Activated CD4-positive, CD25-positive, alpha-beta regulatory T cell (primary cell): Measurements from ENCODE around the gene ALOXE3.

ENCODE experiments used
- DNase-seq, 4 experiments: peaks; one replicate each; lab custom pipeline; 2025; lab: John Stamatoyannopoulos, UW

The ALOXE3 gene

GRCh38 chr17:8142158-8142886 is 24.0 kb upstream of the ALOXE3 start:
- DNase-seq, result no peak

- no peak for DNase-seq
Observed at GRCh38 chr17:8141741-8142140, 23.4 kb upstream of the ALOXE3 start.

DNA sequence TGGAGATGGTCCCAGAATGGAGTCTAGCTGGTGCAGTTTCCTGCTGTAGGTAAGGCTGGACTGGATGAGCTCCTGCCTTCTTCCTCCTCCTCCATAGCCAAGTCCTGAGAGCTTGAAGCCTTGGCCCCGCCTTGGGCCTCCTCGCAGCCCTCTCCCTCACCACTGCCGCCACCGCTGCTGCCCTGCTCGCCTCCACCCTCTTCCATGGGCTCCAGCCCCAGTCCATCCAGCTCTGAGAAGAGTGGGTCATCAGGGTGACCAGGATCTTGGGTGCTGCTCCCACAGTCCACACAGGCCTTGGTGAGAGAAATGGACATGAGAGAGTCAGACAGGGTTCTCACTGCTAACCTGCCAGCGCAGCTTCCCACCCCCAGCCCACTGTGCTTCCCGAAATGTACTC is 22.7 kb upstream of the ALOXE3 start:
- no peak for DNase-seq

GRCh38 chr17:8140065-8141029 is 22.0 kb upstream of the ALOXE3 start:
- DNase-seq, result no peak

- peak; percentile 93 to 95 (median 94) for DNase-seq
Observed at GRCh38 chr17:8138672-8139371, 20.5 kb upstream of the ALOXE3 start.

GRCh38 chr17:8138374-8138671 is 20.0 kb upstream of the ALOXE3 start:
- DNase-seq, result no peak

- DNase-seq, result no peak
Observed at GRCh38 chr17:8137645-8138373, 19.5 kb upstream of the ALOXE3 start.

- DNase-seq, result no peak
Observed at GRCh38 chr17:8133941-8134340, 15.6 kb upstream of the ALOXE3 start.

DNA sequence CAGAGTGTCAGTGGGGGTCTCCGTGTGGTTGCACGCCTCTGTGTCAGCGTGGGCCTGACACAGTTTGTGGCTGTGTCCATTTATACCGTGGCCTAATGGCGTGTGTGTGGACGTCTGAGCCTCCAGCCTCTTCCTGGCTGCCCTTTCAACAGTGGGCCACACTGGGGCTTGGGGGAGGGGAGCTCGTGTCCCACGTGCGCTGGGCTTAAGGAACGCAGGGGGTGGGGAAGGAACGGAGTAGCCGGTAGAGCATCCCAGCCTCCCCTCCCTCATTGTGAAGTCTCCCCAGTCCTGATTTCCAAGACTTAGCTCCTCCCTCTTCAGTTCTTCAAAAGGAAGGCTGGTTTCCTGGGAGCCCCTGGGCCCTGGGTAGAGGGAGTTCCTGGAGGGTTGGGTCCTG is 15.1 kb upstream of the ALOXE3 start:
- DNase-seq, result no peak

DNA sequence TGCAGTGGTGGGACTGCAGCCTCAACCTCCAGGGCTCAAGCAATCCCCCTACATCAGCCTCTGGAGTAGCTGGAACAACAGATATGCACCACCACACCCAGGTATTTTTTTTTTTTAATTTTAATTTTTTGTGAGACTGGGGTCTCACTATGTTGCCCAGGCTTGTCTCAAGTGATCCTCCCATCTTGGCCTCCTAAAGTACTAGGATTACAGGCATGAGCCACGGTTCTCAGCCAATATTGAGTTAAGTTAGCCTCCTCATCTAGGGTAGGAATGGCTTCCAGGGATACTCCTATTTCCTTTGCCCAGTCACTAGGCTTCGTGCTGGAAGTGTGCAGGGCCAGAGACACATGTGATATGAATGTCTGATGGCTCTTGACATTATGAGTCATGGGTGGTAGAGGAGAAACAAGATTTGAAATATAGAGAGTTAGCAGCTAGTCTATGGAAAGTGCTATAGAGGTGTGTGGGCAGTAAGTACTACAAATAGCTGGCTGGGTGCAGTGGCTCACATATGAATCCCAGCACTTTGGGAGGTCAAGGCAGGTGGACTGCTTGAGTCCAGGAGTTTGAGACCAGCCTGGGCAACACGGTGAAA is 13.6 kb upstream of the ALOXE3 start:
- DNase-seq, result no peak

DNA sequence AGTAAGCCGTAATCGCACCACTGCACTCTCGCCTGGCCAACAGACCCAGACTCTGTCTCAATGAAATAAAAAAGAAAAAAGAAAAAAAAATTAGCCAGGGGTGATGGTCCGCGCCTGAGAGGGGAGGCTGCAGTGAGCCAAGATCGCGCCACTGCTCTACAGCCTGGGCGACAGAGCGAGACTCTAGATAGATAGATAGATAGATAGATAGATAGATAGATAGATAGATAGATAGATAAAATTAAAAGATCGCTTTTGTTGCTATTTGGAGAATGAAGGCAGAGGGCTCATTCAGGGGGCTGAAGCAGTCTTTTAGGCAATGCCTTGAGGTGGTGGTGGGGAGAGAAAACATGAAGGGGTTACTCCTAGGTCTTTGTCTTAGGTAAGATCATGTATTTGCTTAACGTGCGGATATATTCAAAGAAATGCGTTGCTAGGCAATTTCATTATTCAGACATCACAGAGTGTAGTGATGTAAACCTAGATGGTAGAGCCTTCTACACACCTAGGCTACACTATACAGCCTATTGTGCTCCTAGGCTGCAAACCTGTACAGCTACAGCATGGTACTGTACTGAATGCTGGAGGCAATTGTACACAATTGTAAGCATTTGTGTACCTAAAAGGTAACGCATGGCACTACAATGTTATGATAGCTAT is 9.9 kb upstream of the ALOXE3 start:
- DNase-seq, result no peak

DNA sequence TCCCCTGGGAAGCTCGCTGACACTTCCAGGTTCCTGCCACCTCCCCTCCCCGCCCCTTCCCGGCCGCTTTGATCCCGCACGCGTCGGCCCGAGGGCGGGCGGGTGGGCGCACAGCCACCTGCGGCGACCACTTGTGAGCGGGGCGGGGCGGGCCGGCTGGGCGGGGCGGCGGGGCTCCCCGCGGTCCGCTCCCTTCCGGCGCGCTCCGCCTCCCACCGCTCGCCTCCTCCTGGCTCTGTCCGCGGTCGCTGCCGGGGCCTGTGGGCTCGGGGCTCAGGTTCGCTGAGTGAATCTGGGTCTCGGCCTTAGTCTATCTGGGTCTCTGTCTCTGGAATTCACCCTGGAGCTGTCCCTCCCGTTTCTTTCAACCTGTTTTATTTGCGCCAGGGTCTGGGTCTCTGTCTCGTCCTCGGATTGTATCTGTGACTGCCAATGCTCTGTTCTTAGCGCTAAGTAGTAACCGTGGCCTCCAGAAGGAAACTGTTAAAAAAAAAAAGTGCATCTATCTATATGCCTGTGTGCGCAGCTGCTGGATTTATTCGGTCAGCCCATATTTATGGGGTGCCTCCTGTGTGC is 8.3 kb upstream of the ALOXE3 start:
- peak in 1 of 4 experiments; percentile 22 for DNase-seq

GRCh38 chr17:8125947-8126490 is 7.7 kb upstream of the ALOXE3 start:
- DNase-seq, result no peak

DNA sequence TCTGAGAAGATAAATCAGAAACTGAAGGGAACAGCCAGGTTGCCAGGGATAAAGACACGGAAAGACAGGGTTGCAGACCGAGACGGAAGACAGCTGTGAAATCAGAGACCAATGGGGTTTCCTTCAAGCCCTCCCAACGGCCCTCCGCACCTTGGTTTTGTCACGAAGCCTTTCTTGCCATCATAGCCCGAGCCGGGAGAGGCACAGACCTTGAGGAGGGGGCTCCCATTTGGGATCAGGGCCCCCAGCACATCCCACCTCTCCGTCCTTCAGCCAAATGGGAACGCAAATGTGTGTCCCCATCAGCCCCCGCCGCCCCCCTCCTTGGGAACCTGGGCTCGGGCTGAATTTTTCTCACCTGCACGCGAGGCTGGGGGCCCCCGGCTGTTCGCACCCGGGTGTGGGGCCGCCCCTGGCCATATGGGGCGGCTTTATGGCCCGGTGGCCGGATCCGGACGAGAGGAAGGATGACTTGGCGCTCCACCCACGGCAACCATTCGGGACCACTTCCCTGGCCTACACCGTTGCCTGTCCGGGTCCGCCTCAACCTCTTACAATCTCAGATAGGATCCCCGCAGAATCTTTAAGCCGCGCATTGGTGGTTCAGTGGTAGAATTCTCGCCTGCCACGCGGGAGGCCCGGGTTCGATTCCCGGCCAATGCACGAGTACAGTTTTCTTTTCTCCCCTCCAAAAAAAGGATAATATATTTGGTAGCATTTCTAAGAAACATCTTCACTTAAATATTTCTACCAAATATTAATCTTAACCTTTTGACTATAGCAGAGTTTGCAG is 7.0 kb upstream of the ALOXE3 start:
- DNase-seq, result peak; percentile 55 to 92 (median 80)

DNA sequence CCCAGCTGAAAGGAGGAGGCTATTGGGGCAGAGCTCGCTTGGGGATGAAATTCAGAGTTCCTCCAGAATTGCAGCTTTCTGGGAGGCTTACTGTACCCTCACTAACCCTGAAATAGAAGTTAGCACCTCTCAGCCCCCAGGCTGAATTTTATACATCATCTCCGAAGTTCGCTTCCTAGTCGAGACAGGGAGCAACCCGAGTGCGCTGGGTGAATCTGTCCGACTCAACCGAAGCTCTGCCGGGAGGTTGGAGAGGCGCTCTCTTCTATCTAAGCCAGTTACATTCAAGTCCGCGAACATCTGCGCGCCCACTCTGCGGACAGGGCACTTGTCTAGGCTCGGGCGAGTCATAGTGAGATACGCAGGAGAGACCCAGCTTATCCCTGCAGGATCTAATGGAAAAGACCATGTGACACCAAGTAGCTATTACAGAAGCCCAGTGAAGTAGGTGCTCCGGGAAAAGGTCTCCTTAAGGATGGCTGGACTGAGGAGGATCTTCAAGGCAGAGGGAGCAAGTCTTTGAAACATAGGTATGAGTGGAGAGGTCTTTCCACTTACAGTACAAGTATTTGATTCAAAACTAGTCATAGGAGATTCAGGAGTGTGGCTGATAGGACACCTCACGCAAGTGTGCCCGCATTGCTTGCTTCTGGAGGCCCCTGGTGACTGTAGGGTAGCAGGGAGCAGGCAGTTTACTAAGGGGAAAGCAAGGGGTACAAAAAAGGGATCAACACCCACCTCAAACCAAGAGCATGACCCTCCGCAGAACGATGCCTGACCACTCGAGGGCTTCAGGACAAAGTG is 6.2 kb upstream of the ALOXE3 start:
- DNase-seq, result no peak

DNA sequence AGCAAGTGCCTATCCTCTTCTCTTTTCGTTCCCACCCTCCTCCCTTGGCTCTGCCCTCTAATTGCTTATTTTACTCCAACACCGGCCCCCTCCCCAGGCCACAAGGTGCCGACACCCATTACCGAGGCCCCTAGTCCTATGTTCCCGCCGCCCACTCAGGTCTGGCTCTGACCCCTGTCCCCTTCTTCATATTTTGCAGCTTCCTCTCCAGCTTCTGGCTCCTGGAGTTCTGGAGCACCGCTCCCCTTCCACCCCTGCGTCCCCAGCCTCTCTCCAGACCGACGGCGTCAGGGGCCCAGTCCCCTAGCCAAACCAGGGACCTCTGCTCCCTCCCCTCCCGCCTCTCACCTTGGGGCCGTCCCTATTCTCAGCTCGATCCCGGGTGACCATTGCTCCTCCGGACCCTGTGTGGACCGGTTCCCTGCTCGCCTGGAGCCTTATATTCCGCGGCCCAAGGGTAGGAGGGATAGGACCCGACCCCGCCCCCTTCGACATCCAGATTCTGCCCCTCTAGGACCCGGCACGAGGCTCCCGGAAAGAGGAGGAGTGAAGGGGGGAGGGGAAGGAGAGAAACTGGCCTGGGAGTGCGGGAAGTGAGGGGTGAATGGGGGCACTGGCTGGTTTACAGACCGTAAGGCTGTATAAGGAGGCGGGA is 5.5 kb upstream of the ALOXE3 start, which contains the start of gene HES7:
HES7 (minus strand) TSS at position 412 of the 655 bp plus-strand sequence; CDS start at position 390, 22 bp downstream.
- DNase-seq, result no peak

- DNase-seq, result peak in 1 of 4 experiments; percentile 21
Observed at GRCh38 chr17:8122924-8123694, 4.8 kb upstream of the ALOXE3 start.
